Subcutaneous adipose tissue (tissue), 4 donors: ENCODE measurements around the gene FN1. TPM values are rescaled to one million over a fixed set of nuclear protein-coding genes. Genes with fewer than 3 reads are reported as not detected.

Source experiments
- total RNA-seq, 4 donors: library from RNA; depleted of rRNA; stranded (reverse); fragments of >200 nt; gene quantifications; one replicate each; pipeline ENCODE4 v1.1.0, GENCODE V29; 2016
- TF ChIP-seq, protein P1 (sequence below): fragments of 450-650 bp; IDR thresholded peaks from one replicate; pipeline ENCODE4 v1.5.1; 2016; ENCODE audit warnings: low read depth, mild to moderate bottlenecking, control low read depth, antibody characterized with exemption, moderate library complexity

The FN1 gene
- total RNA-seq, 4 donors from 2014 or later, result 80.4 to 1,315 (median 407) TPM

DNA sequence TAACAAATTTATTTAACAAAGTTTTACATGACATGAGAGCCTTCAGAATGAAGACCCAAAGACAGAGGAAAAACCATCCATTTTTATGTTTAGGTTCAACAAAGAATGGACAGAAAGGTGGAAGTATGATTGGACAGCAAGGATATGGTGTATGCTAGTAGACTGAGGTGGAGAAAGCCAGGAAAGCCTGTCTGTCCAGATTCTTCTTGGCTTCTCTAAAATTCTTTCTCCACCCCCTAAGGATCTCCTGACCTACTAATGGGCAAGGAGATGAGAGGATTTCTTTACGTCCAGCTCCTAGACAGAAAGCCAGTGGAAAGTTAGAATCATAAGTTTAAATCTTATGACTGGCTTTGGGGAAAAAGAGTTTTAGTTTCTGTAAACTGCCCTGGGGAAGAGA lies 121.0 kb downstream of the FN1 start:
- TF ChIP-seq, protein P1, sequence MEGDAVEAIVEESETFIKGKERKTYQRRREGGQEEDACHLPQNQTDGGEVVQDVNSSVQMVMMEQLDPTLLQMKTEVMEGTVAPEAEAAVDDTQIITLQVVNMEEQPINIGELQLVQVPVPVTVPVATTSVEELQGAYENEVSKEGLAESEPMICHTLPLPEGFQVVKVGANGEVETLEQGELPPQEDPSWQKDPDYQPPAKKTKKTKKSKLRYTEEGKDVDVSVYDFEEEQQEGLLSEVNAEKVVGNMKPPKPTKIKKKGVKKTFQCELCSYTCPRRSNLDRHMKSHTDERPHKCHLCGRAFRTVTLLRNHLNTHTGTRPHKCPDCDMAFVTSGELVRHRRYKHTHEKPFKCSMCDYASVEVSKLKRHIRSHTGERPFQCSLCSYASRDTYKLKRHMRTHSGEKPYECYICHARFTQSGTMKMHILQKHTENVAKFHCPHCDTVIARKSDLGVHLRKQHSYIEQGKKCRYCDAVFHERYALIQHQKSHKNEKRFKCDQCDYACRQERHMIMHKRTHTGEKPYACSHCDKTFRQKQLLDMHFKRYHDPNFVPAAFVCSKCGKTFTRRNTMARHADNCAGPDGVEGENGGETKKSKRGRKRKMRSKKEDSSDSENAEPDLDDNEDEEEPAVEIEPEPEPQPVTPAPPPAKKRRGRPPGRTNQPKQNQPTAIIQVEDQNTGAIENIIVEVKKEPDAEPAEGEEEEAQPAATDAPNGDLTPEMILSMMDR, result no peak

DNA sequence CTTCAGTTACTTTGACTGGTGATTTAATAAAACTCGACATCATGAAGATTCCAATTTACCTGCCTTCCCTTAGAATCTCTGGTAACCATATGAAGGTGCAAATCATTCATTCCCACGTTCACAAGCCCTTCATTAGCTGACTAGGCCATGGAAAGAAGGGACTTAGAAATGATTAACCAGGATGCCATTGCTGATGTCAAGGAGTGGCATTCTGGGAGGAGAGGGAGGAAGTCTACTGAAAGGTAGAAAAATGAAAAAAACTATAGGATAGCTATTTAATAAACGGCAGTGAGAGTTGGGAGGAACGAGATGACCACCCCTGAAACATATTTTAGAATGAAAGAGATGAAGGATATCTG lies 122.6 kb downstream of the FN1 start:
- TF ChIP-seq, protein P1, result no peak

DNA sequence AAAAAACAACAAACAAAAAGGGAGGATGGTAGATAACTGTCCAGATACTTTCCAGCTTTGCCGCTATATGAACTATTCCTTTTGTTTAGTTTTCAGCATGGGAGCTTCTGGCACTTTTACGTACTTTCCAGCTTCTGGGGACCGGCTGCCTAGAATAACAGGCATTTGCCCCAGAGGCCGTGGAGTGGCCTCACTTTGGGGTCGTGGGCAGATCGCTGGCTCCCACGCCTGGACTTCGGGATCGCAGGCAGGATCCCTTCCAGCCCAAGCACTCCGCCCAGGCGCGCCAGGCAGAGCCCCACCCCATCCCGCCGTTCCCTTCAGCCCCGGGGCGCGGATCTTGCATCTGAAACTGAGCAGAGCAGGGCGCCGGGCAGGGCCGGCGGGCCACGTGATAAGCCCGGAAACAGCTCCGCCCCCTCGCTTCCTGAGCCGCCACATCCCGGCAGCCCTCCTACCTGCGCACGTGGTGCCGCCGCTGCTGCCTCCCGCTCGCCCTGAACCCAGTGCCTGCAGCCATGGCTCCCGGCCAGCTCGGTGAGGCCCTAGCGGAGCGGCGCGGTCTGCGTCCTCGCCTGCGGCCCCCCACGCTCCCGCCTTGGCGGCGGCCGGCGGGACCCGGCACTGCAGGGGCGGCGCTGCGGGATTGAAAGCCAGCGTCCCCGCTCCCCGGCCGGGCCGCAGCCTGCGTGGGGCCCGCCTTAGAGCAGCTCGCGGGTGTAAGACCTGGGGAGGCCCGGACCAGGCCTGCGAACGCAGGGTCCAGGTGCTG lies 124.1 kb downstream of the FN1 start, which contains the start of gene ATIC:
Gene ATIC, plus strand, starts transcription at position 435 of the 772 bp plus-strand sequence. Its CDS starts 84 bp downstream, at position 519.
- TF ChIP-seq, protein P1, result no peak

Other genes starting within 250 kb of the FN1 start
- 10 to 100 TPM; 33.5 to 71.9 (median 55.2) TPM for gene ATIC, start 124.0 kb downstream of the FN1 start, total RNA-seq